Non-pigmented ciliary epithelial cell (primary cell): ENCODE measurements around the gene ATP13A3.

Experiments used
- DNase-seq: peaks from one replicate; pipeline ENCODE4 v3.0.0-alpha.2; 2010; ENCODE audit warnings: low read depth

The ATP13A3 gene

DNA sequence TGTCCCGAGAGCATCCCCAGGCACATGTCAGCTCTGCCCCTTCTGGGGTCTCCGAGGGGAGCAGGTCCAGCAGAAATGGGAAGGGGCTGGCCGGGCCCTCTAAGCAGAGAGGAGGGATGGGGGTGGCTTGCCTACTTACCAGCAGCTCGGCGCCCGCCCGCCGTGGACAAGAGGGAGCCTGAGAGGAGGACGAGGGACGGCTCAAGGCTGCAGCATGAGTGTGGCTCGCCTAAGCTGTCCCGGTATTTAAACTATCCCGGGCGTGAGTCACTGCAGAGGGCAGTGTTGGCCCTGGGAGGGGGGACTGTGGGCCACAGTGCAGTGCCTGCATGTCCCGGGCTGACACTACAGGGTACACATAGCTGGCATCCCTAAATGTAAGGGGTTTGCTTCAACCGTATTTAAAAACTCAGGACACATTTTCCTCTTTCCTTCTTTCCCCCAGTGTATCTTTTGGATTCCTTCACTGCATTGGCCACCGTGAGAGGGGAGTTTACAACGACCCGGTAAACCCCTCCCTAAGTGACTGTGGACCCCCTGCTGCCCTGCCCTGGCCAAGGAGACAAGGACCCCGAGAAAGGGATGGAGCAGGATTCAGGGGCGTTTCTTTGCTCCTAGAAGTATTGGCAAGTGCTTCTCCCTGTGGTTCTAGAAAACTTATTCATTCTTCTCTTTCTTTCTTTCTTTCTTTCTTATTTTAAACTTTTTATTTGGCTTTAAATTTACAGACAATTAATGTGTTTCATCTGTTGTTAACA is 117.1 kb downstream of the ATP13A3 start, which contains the start of gene LRRC15:
LRRC15 (minus strand) TSS at position 222 of the 758 bp plus-strand sequence. CDS start 8,700 bp downstream, outside the sequence.
- DNase-seq: no peak

- no peak for DNase-seq
These were observed 117.9 kb downstream of the ATP13A3 start for GRCh38 chr3:194368918-194369317.

DNA sequence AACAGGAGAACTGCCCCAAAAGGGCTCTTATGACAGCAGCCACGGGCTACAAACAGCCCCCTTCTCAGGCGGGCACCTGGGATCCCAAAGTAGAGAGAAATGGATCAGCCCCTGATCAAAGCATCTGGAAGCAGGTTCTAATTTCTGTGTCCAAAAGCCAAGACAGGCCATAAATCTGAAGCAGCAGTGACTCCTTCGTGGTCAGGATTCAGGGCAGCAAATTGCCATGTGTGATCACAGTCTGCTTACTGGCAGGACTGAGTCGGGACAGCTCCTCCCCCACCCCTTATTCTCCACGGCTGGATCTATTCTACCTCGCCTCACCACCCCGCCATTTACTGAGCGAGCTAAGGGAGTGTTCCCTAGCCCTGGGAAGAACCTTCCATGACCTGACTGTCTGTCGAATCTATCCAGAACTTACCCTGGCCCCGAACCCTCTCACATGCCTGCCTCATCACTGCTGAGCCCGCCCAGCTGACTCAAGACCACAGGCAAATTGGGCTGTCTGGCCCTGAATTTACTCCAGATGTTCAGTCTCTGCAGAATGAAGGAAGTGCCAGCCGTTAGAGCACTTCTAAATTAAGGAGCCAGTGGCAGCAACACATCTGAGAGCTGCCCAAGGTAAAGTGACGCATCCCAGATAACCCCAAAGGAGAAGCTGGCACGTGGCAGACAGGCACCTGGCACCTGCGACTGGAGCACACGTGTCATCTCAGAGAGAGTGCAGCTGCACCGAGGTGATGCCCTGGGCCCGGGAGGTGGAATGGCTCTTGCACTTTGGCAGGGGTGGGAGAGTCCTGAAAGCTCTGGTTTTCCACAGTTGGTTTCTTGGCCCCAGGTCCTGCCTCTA is 118.6 kb downstream of the ATP13A3 start:
- DNase-seq: no peak

DNA sequence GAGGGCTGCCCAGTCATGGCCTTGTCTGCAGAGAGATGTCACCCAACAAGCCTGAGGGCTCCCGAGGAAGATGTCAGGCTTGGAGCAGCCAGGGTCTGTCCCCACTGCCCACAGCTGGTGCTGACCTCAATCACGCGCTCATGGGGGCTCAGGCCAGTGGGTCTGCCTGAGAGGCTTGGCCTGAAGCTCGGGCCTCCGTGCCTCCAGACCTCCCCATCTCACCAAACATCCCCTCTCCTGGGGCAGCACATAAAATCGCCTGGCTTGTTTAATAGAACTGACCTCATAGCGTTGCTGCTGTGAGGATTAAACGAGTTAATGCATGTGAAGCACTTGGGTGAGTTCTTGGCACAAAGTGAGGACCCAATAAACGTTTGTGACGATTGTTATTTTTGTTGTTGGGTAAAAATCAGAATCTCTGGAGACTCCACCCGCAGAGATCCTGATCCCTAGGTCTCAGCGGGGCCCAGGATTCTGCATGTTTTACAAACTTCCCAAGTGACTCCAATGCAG is 120.8 kb downstream of the ATP13A3 start:
- no peak for DNase-seq

- DNase-seq: no peak
These were observed 121.3 kb downstream of the ATP13A3 start for GRCh38 chr3:194365526-194365925.

- DNase-seq: no peak
These were observed 122.0 kb downstream of the ATP13A3 start for GRCh38 chr3:194364652-194365434.

- no peak for DNase-seq
These were observed 122.5 kb downstream of the ATP13A3 start for GRCh38 chr3:194364314-194364651.

DNA sequence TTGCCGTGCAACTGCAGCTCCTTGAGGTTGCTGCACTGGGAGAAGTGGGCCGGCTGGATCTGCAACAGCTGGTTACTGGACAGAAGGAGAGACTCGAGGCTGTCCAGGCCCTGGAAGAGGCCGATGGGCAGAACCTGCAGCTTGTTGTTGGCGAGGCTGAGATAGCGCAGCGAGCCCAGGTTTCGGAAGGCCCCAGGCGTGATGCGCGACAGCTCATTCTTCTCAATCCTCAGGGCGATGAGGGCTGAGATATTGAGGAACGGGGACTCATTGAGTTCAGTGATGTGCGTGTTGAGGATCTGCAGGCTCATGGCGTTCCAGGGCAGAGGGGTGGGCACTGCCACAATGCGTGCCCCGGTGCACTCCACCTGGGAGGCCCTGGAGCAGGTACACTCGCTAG is 126.2 kb downstream of the ATP13A3 start:
- DNase-seq: no peak

DNA sequence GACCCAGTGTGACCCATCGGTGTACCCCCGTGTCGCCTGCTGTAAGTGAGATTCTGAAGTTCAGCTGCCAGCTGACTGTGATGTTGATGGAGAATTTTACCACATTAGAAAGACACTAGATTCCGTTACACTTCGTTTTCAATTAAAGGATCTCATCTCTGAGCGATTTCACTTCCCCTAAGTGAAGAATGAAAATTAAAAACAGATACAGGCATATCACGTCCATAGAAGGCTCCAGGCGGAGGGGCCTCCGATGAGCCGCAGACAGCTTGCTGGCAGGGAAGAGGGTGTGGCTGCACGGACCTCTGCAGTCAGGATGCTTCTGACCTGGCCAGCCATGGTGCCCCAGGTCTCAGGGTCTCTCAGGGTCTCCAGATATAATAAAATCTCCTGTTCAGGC is 129.1 kb downstream of the ATP13A3 start:
- no peak for DNase-seq

- DNase-seq: no peak
These were observed 131.4 kb downstream of the ATP13A3 start for GRCh38 chr3:194355379-194355778.

DNA sequence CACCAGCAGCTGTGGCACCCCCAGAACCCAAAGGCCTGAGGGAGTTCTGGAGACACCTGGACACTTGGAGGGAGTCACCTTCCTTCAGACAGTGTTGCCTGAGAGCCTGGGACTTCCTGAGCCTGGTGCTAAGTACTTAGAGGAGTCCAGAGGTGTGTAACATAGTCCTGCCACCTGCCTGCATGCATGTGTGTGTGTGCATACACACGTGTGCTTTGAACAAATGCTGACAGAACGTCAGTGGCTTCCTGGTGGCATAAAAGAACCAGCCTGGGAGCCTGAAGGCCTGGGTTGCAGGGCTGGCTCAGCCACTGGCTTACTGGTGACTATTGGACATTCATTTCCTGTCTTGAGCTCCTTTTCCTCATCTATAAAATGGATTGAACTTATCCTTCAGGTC is 132.5 kb downstream of the ATP13A3 start:
- DNase-seq: no peak
